ENCODE measurements around the gene TMEM208. TPM values are rescaled to one million over a fixed set of nuclear protein-coding genes. Genes with fewer than 3 reads are reported as not detected.

TMEM208 gene
- total and polyA plus RNA-seq, 4 experiments from 2014 or later = 35.5 to 99.1 (median 60.0) TPM

- H3K27ac ChIP-seq (ENCODE audit: low read depth, low read length) = no peak overlapping the region
- no peaks in the 10 kb centered on the region for H3K36me3 ChIP-seq (ENCODE audit: insufficient read depth, low read length)
- no peaks in the 10 kb centered on the region for H3K9me3 Mint-ChIP-seq
- H3K36me3 Mint-ChIP-seq = peaks cover 4 to 16% of the 10 kb centered on the region in 2 donors
- H3K4me3 Mint-ChIP-seq = peak overlapping the region in 7 of 8 donors; percentile 15 to 73 (median 32)
- POLR2A ChIA-PET (ENCODE audit: partially characterized antibody) = no interaction called here
- H3K27ac Mint-ChIP-seq = peak overlapping the region in 4 of 7 donors; percentile 27 to 68 (median 60)
- no peaks in the 10 kb centered on the region for H3K27me3 ChIP-seq (ENCODE audit: insufficient read depth, low read length)
- no peaks in the 10 kb centered on the region for H3K9me3 ChIP-seq (ENCODE audit: control insufficient read depth in 1 of 2, low read length in 2 of 2)
- no peaks in the 10 kb centered on the region for H3K27me3 Mint-ChIP-seq
- H3K4me1 Mint-ChIP-seq = peaks cover 3 to 26% (median 13%) of the 10 kb centered on the region in 4 donors
- intact Hi-C loops (cut with micrococcal nuclease) = loop anchor here (5.0 kb wide), 1 partner anchor 120 kb away; no protein-coding TSS in a partner anchor
- no peak for DNase-seq
- peaks cover 20% of the 10 kb centered on the region for H3K4me1 ChIP-seq (ENCODE audit: insufficient read depth, low read length)
- CTCF ChIA-PET (ENCODE audit: partially characterized antibody) = interaction anchor here (1.1 to 1.2 kb wide), 2 partner anchors 10 to 50 kb away, joined by 4 to 5 read pairs; partner anchors contain the start of gene TMEM208
- no peak overlapping the region for H3K4me3 ChIP-seq (ENCODE audit: low read length in 2 of 2)
These were observed 50.5 kb downstream of the TMEM208 start for GRCh38 chr16:67277294-67277998.

- Histone ChIP-seq H3K27ac (ENCODE audit: low read depth, low read length) (peak overlapping the region; percentile 40), H3K36me3 (ENCODE audit: insufficient read depth, low read length) (no peaks in the 10 kb centered on the region), H3K9me3 (ENCODE audit: control insufficient read depth in 1 of 2, low read length in 2 of 2) (no peaks in the 10 kb centered on the region), H3K27me3 (ENCODE audit: insufficient read depth, low read length) (no peaks in the 10 kb centered on the region), H3K4me1 (ENCODE audit: insufficient read depth, low read length) (peaks cover 20% of the 10 kb centered on the region), H3K4me3 (ENCODE audit: low read length in 2 of 2) (peak overlapping the region; percentile 52 to 68)
- CTCF ChIA-PET (ENCODE audit: partially characterized antibody) = interaction anchor here (0.9 to 1.4 kb wide), 7 partner anchors 10 to 260 kb away, joined by 3 to 5 read pairs (median 3); partner anchors contain the start of genes FHOD1 and TMEM208
- intact Hi-C loops (cut with micrococcal nuclease) = loop anchor here (2.0 to 5.0 kb wide), 2 partner anchors 51 to 119 kb away; partner anchors contain the start of gene TMEM208
- DNase-seq = no peak
- Mint-ChIP-seq H3K27me3 (no peaks in the 10 kb centered on the region), H3K4me1 (peaks cover 3 to 26% (median 13%) of the 10 kb centered on the region in 4 donors), H3K4me3 (peak overlapping the region; percentile 81 to 89 (median 84)), H3K9me3 (no peaks in the 10 kb centered on the region), H3K27ac (peak overlapping the region in 6 of 7 donors; percentile 9 to 92 (median 78)), H3K36me3 (peaks cover 4 to 16% of the 10 kb centered on the region in 2 donors)
- POLR2A ChIA-PET (ENCODE audit: partially characterized antibody) = interaction anchor here (0.9 to 1.3 kb wide), 6 partner anchors 12 to 96 kb away, joined by 3 to 4 read pairs (median 4); partner anchors contain the start of genes SLC9A5 and TMEM208
These were observed 51.3 kb downstream of the TMEM208 start for GRCh38 chr16:67277999-67278772.

Small RNA genes lying within 50 kb of the gene (microRNA-seq; reads per million reads assigned to microRNA genes)
- gene MIR328 (ENCODE audit: borderline microRNAs expressed, borderline number of aligned reads, borderline replicate concordance) = 116 reads per million, percentile 70 among the genes with 10 or more reads in this experiment

Other genes with a start within 250 kb of the TMEM208 start
- gene CES4A, start 238.5 kb upstream of the TMEM208 start, total RNA-seq = 10 to 100 TPM; 19.8 to 21.9 TPM
- gene CES4A, start 238.5 kb upstream of the TMEM208 start, polyA plus RNA-seq = 10 to 100 TPM in 1 of 2 donors, 1 to 10 TPM in 1; 4.1 to 12.2 TPM
- 100 to 1,000 TPM; 112 TPM for gene CBFB, start 198.0 kb upstream of the TMEM208 start, total RNA-seq
- 100 to 1,000 TPM; 102 to 108 TPM for gene CBFB, start 198.0 kb upstream of the TMEM208 start, polyA plus RNA-seq
- gene PHAF1, start 117.2 kb upstream of the TMEM208 start, total RNA-seq = 10 to 100 TPM; 22.2 to 22.7 TPM
- 10 to 100 TPM in 1 of 2 donors, 1 to 10 TPM in 1; 7.5 to 16.1 TPM for gene PHAF1, start 117.2 kb upstream of the TMEM208 start, polyA plus RNA-seq
- gene B3GNT9, start 76.1 kb upstream of the TMEM208 start, total RNA-seq = 10 to 100 TPM; 10.0 to 10.4 TPM
- gene B3GNT9, start 76.1 kb upstream of the TMEM208 start, polyA plus RNA-seq = 10 to 100 TPM; 10.0 to 11.8 TPM
- gene TRADD, start 67.2 kb upstream of the TMEM208 start, total RNA-seq = 100 to 1,000 TPM; 161 to 173 TPM
- 100 to 1,000 TPM; 221 to 285 TPM for gene TRADD, start 67.2 kb upstream of the TMEM208 start, polyA plus RNA-seq
- gene FBXL8, start 67.2 kb upstream of the TMEM208 start, total RNA-seq = 10 to 100 TPM; 69.9 to 76.2 TPM
- 10 to 100 TPM; 19.2 to 26.5 TPM for gene FBXL8, start 67.2 kb upstream of the TMEM208 start, polyA plus RNA-seq
- 10 to 100 TPM; 93.6 to 98.7 TPM for gene HSF4, start 62.4 kb upstream of the TMEM208 start, total RNA-seq
- under 1 TPM in 1 of 2 donors, not detected in 1; 0.37 TPM for gene HSF4, start 62.4 kb upstream of the TMEM208 start, polyA plus RNA-seq
- 10 to 100 TPM in 1 of 2 experiments, 1 to 10 TPM in 1; 9.6 to 12.5 TPM for gene NOL3, start 56.6 kb upstream of the TMEM208 start, total RNA-seq
- 1 to 10 TPM; 1.3 to 1.7 TPM for gene NOL3, start 56.6 kb upstream of the TMEM208 start, polyA plus RNA-seq
- gene MATCAP1, start 43.2 kb upstream of the TMEM208 start, total RNA-seq = 1 to 10 TPM; 8.6 to 9.0 TPM
- 1 to 10 TPM; 1.8 to 3.0 TPM for gene MATCAP1, start 43.2 kb upstream of the TMEM208 start, polyA plus RNA-seq
- not detected for gene EXOC3L1, start 37.0 kb upstream of the TMEM208 start, total RNA-seq
- under 1 TPM in 1 of 2 donors, not detected in 1; 0.21 TPM for gene EXOC3L1, start 37.0 kb upstream of the TMEM208 start, polyA plus RNA-seq
- 10 to 100 TPM; 87.3 to 91.3 TPM for gene E2F4, start 35.0 kb upstream of the TMEM208 start, total RNA-seq
- gene E2F4, start 35.0 kb upstream of the TMEM208 start, polyA plus RNA-seq = 10 to 100 TPM; 53.6 to 81.1 TPM
- gene ELMO3, start 28.0 kb upstream of the TMEM208 start, total RNA-seq = 10 to 100 TPM; 10.1 to 10.6 TPM
- not detected for gene ELMO3, start 28.0 kb upstream of the TMEM208 start, polyA plus RNA-seq
- 10 to 100 TPM; 56.0 to 63.3 TPM for gene FHOD1, start 20.4 kb downstream of the TMEM208 start, total RNA-seq
- gene FHOD1, start 20.4 kb downstream of the TMEM208 start, polyA plus RNA-seq = 1 to 10 TPM; 3.3 to 5.9 TPM
- gene SLC9A5, start 21.8 kb downstream of the TMEM208 start, total RNA-seq = 1 to 10 TPM; 1.7 to 2.1 TPM
- gene SLC9A5, start 21.8 kb downstream of the TMEM208 start, polyA plus RNA-seq = under 1 TPM in 1 of 2 donors, not detected in 1; 0.09 TPM
- 10 to 100 TPM; 17.3 to 24.0 TPM for gene PLEKHG4, start 52.4 kb downstream of the TMEM208 start, total RNA-seq
- 1 to 10 TPM; 4.3 to 4.9 TPM for gene PLEKHG4, start 52.4 kb downstream of the TMEM208 start, polyA plus RNA-seq
- not detected for gene KCTD19, start 99.6 kb downstream of the TMEM208 start, total RNA-seq
- gene KCTD19, start 99.6 kb downstream of the TMEM208 start, polyA plus RNA-seq = under 1 TPM in 1 of 2 donors, not detected in 1; 0.10 TPM
- gene LRRC36, start 99.7 kb downstream of the TMEM208 start, total RNA-seq = not detected
- gene LRRC36, start 99.7 kb downstream of the TMEM208 start, polyA plus RNA-seq = not detected
- gene TPPP3, start 166.4 kb downstream of the TMEM208 start, total RNA-seq = not detected
- gene TPPP3, start 166.4 kb downstream of the TMEM208 start, polyA plus RNA-seq = not detected
- gene ZDHHC1, start 189.3 kb downstream of the TMEM208 start, total RNA-seq = not detected
- not detected for gene ZDHHC1, start 189.3 kb downstream of the TMEM208 start, polyA plus RNA-seq
- gene HSD11B2, start 204.0 kb downstream of the TMEM208 start, total RNA-seq = not detected
- gene HSD11B2, start 204.0 kb downstream of the TMEM208 start, polyA plus RNA-seq = under 1 TPM in 1 of 2 donors, not detected in 1; 0.29 TPM

Data from CD4-positive, alpha-beta memory T cell (primary cell).